Measurements from ENCODE around the gene SNRPD3.

- TF ChIP-seq POLR2AphosphoS5 (IDR thresholded peaks at IDR 0.05; ENCODE audit: low read depth, low read length) (no peak; the same call in 1 of the 2 replicates), REST (IDR thresholded peaks at IDR 0.05; ENCODE audit: insufficient read depth in 1 of 2, low read depth in 2 of 2, low read length in 2 of 2) (no peak)
Measured at GRCh38 chr22:24554313-24555164, 1.3 kb upstream of the SNRPD3 start, which contains the start of gene GUCD1.
